HK-2 (cell line): Measurements from ENCODE around the gene EPHB1.

Experiments
- DNase-seq: peaks from one replicate; pipeline ENCODE4 v3.0.0-alpha.2; 2018; ENCODE audit not compliant: unreplicated experiment

The EPHB1 gene

GRCh38 chr3:135161425-135161824, 366.4 kb downstream of the EPHB1 start:
- no peak for DNase-seq

DNA sequence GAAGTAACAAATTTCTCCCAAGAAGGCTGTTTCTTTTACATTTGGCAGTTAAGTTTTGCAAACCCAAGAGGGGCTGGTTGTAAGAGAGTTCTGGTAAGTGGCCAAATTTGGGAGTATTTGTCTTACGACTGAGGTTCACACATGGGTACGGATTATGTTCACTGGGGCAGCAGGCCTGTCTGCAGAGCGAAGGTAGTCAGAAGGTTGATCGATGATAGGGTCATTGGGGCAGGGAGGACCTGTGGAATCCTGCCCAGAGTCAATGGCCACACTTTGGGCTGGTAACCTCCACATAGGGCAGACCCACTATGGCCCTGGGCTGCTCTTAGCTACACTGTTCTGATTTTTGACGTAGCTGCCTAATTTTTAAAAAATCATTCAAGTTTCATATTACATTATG, 368.6 kb downstream of the EPHB1 start:
- DNase-seq, result no peak

DNA sequence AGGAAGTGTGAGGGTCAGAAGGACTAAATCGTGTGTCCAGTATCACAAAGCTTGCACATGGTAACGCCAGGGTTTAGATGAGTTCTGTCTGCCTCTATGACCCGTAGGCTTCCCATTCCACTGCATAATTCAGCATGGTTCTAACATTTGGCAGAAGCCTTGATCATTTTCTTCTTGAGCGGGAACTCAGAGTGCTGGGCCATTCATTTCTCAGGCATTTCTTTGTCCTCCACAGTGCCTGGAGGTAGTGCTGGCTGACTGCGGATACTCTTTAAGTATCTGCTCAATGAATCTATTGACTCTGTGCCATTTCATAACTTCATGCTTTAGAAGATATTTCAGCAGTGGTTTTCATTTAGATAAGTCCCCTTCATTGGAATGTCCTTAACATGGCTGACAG, 370.2 kb downstream of the EPHB1 start:
- DNase-seq, result no peak

- no peak for DNase-seq
Measured at GRCh38 chr3:135166266-135166825, 371.3 kb downstream of the EPHB1 start.

DNA sequence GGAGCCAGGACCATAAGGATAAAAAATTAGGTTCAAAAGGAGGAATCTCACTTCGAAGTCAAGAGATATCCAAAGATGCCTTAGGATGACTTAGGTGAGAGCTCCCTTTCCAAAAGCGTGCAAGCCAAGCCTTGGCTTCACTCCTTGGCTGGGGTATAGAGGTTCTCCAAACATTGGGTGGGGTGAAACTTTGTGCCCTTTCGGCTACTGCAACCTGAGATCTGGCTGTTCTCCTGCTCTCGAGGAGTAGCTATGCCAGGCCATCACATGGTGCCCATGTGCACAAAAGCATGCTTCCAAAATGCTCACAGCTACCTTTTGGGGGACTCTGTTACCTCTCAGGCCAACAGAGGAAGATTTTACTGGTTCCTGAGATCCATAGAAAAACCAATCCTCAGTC, 373.8 kb downstream of the EPHB1 start:
- DNase-seq, result no peak

DNA sequence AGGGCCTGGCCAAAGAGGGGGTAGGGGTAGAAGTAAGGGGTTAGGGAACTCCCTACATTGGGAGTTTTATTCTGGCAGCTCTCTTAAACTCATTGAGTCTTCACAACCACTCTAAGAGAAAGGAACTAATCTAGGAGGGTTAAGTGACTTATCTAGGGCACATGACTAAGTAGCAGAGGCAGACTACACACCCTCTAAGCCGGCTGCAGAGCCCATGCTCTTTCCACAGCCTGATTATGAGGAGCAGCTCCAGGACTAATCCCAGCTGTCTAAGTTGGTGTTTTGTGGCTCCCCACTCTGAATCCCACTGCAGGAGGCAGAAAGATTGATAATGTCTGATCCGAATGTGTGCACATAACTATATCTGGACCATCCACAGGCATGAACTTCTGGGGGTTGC, 374.6 kb downstream of the EPHB1 start:
- no peak for DNase-seq

GRCh38 chr3:135170732-135171131, 375.7 kb downstream of the EPHB1 start:
- no peak for DNase-seq

GRCh38 chr3:135172191-135172869, 377.3 kb downstream of the EPHB1 start:
- no peak for DNase-seq

GRCh38 chr3:135175728-135176277, 380.7 kb downstream of the EPHB1 start:
- no peak for DNase-seq

- no peak for DNase-seq
Measured at GRCh38 chr3:135176881-135177280, 381.8 kb downstream of the EPHB1 start.

- no peak for DNase-seq
Measured at GRCh38 chr3:135178566-135178965, 383.5 kb downstream of the EPHB1 start.

GRCh38 chr3:135181408-135181807, 386.3 kb downstream of the EPHB1 start:
- no peak for DNase-seq

DNA sequence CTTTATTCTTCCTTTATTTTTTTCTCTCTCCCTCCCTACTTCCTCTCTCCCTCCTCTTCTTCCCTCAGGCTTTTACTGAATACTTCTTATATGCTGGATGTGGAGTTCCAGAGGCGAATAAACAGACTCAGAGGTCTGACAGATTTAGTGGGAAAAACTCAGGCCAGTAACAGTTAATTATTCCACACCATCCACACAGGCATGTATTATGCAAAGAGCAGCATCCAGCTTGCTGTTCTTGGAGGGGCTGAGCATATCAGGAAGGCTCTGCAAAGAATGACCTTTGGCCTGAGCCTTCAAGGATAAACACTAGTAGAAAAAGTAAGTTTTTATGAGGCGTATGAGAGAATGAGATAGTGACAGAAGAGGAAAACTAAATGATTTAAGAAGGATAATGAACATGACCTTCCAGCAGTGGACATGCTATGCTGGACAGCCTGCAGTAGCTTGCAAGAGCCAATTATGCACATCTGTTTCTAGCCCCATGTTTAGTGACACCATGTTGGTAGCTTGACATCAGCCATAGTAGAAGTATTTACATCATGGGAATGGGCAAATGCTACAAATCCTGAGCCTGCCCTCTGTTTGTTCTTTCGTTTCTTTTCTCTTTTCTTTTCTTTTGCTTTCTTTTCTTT, 387.4 kb downstream of the EPHB1 start:
- no peak for DNase-seq

- DNase-seq, result no peak
Measured at GRCh38 chr3:135190658-135191057, 395.6 kb downstream of the EPHB1 start.

- DNase-seq, result no peak
Measured at GRCh38 chr3:135191708-135192107, 396.6 kb downstream of the EPHB1 start.

- no peak for DNase-seq
Measured at GRCh38 chr3:135192929-135193328, 397.9 kb downstream of the EPHB1 start.

- no peak for DNase-seq
Measured at GRCh38 chr3:135197246-135197645, 402.2 kb downstream of the EPHB1 start.

GRCh38 chr3:135197856-135198255, 402.8 kb downstream of the EPHB1 start:
- no peak for DNase-seq

DNA sequence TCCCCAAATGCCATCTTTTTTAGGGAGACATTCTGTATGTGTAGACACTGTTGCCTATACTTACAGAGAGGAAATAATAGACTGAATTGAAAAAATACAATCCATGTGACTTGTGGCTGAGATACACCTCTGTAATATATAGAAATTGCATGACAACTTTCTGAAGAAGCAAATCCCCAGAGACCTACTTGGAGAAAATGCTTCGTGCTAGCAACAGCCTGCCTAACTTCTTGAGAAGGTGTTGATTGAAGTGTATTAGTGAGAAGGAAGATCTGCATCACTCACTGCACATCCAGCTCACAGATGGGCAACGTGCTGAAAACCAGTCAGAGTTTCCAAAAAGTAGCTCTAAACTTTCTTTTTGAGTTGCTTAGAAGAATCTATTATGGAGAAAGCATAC, 404.1 kb downstream of the EPHB1 start:
- no peak for DNase-seq

DNA sequence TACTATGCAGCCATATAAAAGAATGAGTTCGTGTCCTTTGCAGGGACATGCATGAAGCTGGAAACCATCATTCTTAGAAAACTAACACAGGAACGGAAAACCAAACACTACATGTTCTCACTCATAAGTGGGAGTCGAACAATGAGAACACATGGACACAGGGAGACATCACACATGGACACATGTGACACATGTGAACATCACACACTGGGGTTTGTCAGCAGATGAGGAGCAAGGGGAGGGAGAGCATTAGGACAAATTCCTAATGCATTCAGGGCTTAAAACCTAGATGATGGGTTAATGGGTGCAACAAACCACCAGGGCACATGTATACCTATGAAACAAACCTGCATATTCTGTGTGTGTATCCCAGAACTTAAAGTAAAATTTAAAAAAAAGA, 408.0 kb downstream of the EPHB1 start:
- no peak for DNase-seq

- DNase-seq, result no peak
Measured at GRCh38 chr3:135213213-135213612, 418.2 kb downstream of the EPHB1 start.

GRCh38 chr3:135213822-135214221, 418.8 kb downstream of the EPHB1 start:
- no peak for DNase-seq

DNA sequence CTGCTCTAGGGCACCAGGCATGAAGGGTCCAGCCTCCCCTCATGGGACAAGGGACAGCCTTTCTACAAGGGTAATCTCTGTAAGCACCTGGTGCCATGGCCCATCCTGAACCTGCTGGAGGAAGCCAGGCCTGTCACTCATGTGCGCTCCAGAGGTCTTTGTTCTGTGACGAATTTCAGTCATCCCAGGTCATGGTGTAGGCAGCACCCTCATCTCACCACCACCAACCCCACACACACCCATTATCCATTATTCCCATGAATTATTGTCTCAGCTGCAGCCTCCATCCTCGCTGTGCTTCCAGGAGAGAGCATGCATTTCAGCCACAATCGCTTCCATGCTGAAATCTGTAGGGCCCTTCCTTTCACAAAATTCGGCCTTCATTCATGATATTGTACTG, 419.3 kb downstream of the EPHB1 start:
- DNase-seq, result no peak
